Neural crest cell (in vitro differentiated cells): ENCODE results near the gene MEGF11. TPM values are rescaled to one million over a fixed set of nuclear protein-coding genes. Genes with fewer than 3 reads are reported as not detected.

Source experiments
- DNase-seq: peaks from one replicate; pipeline ENCODE4 v3.0.0; 2021; ENCODE audit warnings: low read depth, mixed read lengths, low spot score
- H3K27ac Mint-ChIP-seq: one replicate; pipeline ENCODE4 v1.8.0; 2021; ENCODE audit warnings: mild to moderate bottlenecking, mixed read lengths; ENCODE audit not compliant: unreplicated experiment
- H3K27me3 Mint-ChIP-seq: 2 replicates; pipeline ENCODE4 v1.8.0; 2021; ENCODE audit warnings: low read depth, mild to moderate bottlenecking, mixed read lengths
- H3K36me3 Mint-ChIP-seq: 2 replicates; pipeline ENCODE4 v1.8.0; 2021; ENCODE audit warnings: low read depth, mild to moderate bottlenecking, mixed read lengths
- H3K4me1 Mint-ChIP-seq: 2 replicates; pipeline ENCODE4 v1.8.0; 2021; ENCODE audit warnings: mixed read lengths
- H3K4me3 Mint-ChIP-seq: one replicate; pipeline ENCODE4 v1.8.0; 2021; ENCODE audit warnings: mild to moderate bottlenecking, mixed read lengths
- H3K9me3 Mint-ChIP-seq: 2 replicates; pipeline ENCODE4 v1.8.0; 2021; ENCODE audit warnings: mixed read lengths
- total RNA-seq: library from RNA; stranded (reverse); gene quantifications from 2 replicates; pipeline ENCODE4 v1.2.1, GENCODE V29; 2021
- TF ChIP-seq, protein P1 (sequence below): fragments of 200-600 bp; sonication (generic); conservative IDR thresholded peaks from 2 replicates; pipeline ENCODE4 v1.5.0; 2021; ENCODE audit warnings: antibody characterized with exemption, mild to moderate bottlenecking

Gene MEGF11
- total RNA-seq, 1 donor from 2014 or later: 0.49 TPM

DNA sequence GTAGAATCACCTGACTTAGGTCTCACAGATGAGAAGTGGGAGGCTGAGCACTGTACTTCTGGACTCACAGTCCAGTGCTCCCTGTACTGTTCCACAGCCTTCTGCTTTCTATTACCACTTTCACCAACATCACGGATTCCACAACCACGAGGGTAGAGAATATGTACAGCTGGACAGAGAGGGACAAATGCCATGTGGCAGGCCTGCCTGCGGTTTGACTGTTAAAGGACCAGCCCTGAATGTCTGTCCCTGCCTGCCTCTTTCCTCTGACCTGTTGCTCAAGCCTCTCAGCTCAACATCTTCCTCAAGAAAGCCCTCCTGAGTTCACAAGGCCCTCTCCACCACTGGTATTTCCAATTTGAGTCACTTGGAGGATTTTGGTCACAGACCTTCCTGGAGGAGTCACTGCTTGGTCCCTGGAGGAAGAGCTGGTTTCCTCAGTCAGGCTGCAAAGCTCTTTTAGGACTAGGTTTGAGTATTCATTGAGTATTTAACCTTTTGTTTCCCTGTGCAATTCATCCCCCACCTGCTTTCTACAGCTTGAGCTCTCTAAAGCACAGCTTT is 335.1 kb downstream of the MEGF11 start:
- H3K27ac Mint-ChIP-seq: no peak overlapping the region
- H3K4me1 Mint-ChIP-seq: peaks cover 6% of the 10 kb centered on the region
- DNase-seq: no peak
- H3K9me3 Mint-ChIP-seq: no peaks in the 10 kb centered on the region
- H3K36me3 Mint-ChIP-seq: no peaks in the 10 kb centered on the region
- no peak overlapping the region for H3K4me3 Mint-ChIP-seq
- H3K27me3 Mint-ChIP-seq: no peaks in the 10 kb centered on the region
- TF ChIP-seq, protein P1, sequence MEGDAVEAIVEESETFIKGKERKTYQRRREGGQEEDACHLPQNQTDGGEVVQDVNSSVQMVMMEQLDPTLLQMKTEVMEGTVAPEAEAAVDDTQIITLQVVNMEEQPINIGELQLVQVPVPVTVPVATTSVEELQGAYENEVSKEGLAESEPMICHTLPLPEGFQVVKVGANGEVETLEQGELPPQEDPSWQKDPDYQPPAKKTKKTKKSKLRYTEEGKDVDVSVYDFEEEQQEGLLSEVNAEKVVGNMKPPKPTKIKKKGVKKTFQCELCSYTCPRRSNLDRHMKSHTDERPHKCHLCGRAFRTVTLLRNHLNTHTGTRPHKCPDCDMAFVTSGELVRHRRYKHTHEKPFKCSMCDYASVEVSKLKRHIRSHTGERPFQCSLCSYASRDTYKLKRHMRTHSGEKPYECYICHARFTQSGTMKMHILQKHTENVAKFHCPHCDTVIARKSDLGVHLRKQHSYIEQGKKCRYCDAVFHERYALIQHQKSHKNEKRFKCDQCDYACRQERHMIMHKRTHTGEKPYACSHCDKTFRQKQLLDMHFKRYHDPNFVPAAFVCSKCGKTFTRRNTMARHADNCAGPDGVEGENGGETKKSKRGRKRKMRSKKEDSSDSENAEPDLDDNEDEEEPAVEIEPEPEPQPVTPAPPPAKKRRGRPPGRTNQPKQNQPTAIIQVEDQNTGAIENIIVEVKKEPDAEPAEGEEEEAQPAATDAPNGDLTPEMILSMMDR: no peak

DNA sequence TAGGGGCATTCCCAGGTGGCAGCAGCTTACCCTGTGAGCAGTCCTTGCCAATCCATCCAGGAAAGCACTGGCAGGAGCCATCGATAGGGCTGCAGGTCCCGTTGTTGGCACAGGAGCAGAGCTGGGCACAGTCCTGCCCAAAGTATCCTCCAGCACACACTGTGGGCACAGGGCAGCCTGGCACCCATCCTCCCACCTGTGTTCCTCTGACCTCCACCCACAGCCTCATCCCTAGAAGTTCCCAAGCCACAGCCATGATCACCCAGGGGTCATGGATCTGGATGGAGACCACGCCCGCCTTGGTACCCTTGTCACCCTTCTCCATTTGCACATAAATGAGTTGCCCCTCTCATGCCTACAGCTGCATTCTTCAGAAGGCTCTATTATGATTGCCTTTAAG is 335.6 kb downstream of the MEGF11 start:
- DNase-seq: no peak
- TF ChIP-seq, protein P1: no peak
- Mint-ChIP-seq H3K27me3 (no peaks in the 10 kb centered on the region), H3K4me3 (no peak overlapping the region), H3K9me3 (no peaks in the 10 kb centered on the region), H3K4me1 (peaks cover 6% of the 10 kb centered on the region), H3K36me3 (no peaks in the 10 kb centered on the region), H3K27ac (no peak overlapping the region)

DNA sequence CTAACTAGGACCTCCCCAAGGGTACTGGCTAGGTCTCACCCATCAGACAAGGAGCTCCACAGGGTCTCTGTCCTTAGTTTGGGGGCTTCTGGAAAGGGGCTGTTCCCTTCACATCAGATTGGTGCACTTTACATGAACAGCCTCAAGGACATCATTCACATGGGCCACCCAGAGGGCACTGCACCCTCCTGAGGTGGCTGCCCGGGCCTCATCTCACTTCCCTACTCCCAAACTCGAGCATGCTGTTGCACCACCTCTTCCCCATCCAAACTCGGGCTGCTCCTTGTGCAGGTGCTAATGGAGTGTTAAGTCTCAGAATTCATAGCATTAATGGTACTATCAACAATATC is 336.2 kb downstream of the MEGF11 start:
- no peak for DNase-seq
- Mint-ChIP-seq H3K36me3 (no peaks in the 10 kb centered on the region), H3K9me3 (no peaks in the 10 kb centered on the region), H3K4me1 (peaks cover 6% of the 10 kb centered on the region), H3K27me3 (no peaks in the 10 kb centered on the region), H3K4me3 (no peak overlapping the region), H3K27ac (no peak overlapping the region)
- TF ChIP-seq, protein P1: no peak

DNA sequence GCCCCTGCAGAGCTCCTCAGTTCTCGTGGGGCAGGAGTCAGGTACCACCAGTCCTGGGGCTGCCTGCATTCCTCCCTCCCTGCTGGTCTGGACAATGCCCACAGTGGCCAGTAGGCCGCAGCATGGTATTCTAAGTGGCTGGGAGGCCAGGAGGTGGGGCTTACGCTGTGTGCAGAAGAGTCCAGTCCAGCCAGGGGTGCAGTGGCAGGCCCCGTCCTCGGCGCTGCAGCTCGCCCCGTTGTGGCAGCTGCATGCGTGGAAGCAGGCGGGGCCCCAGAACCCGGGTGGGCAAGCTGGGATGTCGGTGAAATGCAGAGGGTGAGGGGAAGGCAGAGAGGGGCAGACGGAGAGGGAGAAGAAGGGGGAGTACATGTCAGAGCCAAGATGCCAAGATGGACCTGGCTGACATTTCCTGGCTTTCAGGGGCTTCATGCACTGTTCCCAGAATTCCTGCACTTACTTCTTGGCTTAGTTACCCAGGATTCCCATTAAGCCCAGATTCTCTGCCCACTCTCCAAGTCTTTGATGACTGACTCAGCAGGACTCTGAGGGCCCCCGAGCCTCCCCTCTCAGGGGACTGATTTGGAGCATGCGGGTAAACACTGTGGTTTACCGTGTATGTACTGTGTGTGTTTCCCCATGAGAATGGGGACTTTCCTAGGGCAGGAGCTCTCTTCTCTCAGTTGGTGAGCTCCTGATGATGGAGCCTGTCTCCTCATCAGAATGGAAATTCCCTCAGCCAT is 336.7 kb downstream of the MEGF11 start:
- H3K27ac Mint-ChIP-seq: peak overlapping the region; percentile 81
- H3K4me3 Mint-ChIP-seq: no peak overlapping the region
- H3K27me3 Mint-ChIP-seq: no peaks in the 10 kb centered on the region
- peak; percentile 62 for DNase-seq
- H3K36me3 Mint-ChIP-seq: no peaks in the 10 kb centered on the region
- H3K4me1 Mint-ChIP-seq: peaks cover 6% of the 10 kb centered on the region
- no peaks in the 10 kb centered on the region for H3K9me3 Mint-ChIP-seq
- TF ChIP-seq, protein P1: peak; percentile 67

DNA sequence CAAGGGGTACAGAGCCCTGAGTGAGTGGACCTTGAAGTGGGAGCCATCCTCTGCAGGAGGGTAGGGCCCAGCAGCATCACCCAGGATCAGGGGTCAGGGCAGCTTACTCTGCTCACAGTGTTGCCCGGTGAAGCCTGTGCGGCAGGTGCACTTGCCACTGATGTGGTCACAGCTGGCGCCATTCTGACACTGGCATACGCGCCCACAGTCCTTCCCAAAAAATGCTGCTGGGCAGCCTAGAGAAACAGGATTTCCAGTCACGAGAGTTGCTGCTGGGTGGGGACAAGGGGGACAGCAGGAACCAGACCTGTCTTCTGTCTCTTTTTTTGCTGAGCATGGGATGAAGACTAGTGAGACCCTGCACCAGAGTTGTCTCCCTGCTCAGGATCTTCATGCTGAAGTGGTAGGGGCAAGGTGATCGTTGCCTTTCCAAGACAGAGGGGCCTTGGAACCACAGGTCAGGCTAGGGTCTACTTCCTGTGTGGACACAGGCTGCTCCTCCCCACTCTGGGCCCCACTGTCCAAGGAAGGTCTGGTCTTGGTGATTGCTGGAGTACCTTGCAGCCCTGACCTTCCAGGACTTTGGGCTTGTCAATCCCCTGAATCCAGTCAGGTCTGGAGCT is 337.4 kb downstream of the MEGF11 start:
- Mint-ChIP-seq H3K4me1 (peaks cover 6% of the 10 kb centered on the region), H3K27ac (peak overlapping the region; percentile 81), H3K27me3 (no peaks in the 10 kb centered on the region), H3K4me3 (no peak overlapping the region), H3K36me3 (no peaks in the 10 kb centered on the region), H3K9me3 (no peaks in the 10 kb centered on the region)
- TF ChIP-seq, protein P1: no peak
- no peak for DNase-seq
